ENCODE results near the gene ADGRG6.

DNA sequence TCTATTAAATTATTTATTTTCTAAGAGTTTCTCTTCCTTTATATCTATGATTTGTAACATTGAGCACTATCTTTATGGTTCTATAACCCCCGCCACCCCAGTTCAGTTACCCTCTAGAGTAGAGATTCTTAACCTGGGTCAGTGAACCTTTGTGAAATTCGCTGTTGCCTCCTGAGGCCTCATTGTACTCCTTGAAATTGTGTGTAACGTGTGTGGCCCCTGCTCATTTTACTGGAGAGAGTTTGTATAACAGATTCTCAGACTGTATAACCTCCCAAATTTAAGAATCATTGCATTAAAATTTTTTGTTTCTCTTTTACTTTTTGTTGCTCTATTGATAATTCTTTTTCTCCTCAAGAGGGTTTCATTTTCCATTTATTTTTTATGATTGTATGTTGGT lies 65.3 kb downstream of the ADGRG6 start:
- TF ChIP-seq CTCF (IDR thresholded peaks at IDR 0.05) = no peak
- TF ChIP-seq EZH2 (IDR thresholded peaks at IDR 0.05) = no peak
- no peak for TF ChIP-seq EZH2phosphoT487 (IDR thresholded peaks at IDR 0.05)
